VCaP (cell line): Measurements from ENCODE around the gene LRRC1.

Source experiments
- H3K27ac ChIP-seq: fragments of 450-650 bp; 2 replicates; pipeline ENCODE4 v1.5.1; 2017
- CTCF ChIP-seq: fragments of 450-650 bp; conservative IDR thresholded peaks from 2 replicates; pipeline ENCODE4 v1.5.1; 2017; ENCODE audit warnings: mild to moderate bottlenecking, moderate library complexity

LRRC1 gene

GRCh38 chr6:53815381-53816119 lies 20.7 kb downstream of the LRRC1 start:
- no peak for TF ChIP-seq CTCF
- H3K27ac ChIP-seq, result peak overlapping the region; percentile 72

- H3K27ac ChIP-seq, result no peak overlapping the region
Observed at GRCh38 chr6:53818858-53819609, 24.2 kb downstream of the LRRC1 start.

GRCh38 chr6:53822401-53823125 lies 27.8 kb downstream of the LRRC1 start:
- H3K27ac ChIP-seq, result no peak overlapping the region
- no peak for TF ChIP-seq CTCF

More at GRCh38 chr6:53818858-53819609, 24.2 kb downstream of the LRRC1 start:
- TF ChIP-seq CTCF, result no peak

- no peak overlapping the region for H3K27ac ChIP-seq
- TF ChIP-seq CTCF, result no peak
Observed at GRCh38 chr6:53824714-53825113, 29.9 kb downstream of the LRRC1 start.

GRCh38 chr6:53825532-53826321 lies 30.9 kb downstream of the LRRC1 start:
- no peak overlapping the region for H3K27ac ChIP-seq
- TF ChIP-seq CTCF, result no peak

GRCh38 chr6:53827531-53827930 lies 32.7 kb downstream of the LRRC1 start:
- TF ChIP-seq CTCF, result no peak
- no peak overlapping the region for H3K27ac ChIP-seq
